DND-41 (cell line): ENCODE measurements around the gene ZNF521.

Source experiments
- ATAC-seq: fragments of 200-7000 bp; cut with Tn5 transposase; 3 replicates; pipeline ENCODE4 v1.9.1; 2021; ENCODE audit warnings: low read depth; ENCODE audit not compliant: insufficient read depth
- DNase-seq: peaks from one replicate; pipeline ENCODE4 v3.0.0-alpha.2; 2020
- H2AFZ ChIP-seq: 2 replicates; pipeline ENCODE4 v1.6.0; 2012; ENCODE audit warnings: low read depth, low read length
- H3K27ac ChIP-seq: 2 replicates; pipeline ENCODE4 v1.5.1; 2012; ENCODE audit warnings: low read length, inconsistent platforms
- H3K27me3 ChIP-seq: fragments of 200-600 bp; sonication (generic); 2 replicates; pipeline ENCODE4 v1.6.0; 2012; ENCODE audit warnings: low read length, mild to moderate bottlenecking, inconsistent platforms; ENCODE audit not compliant: insufficient read depth, poor library complexity
- H3K36me3 ChIP-seq: 2 replicates; pipeline ENCODE4 v1.5.1; 2012; ENCODE audit warnings: low read length, inconsistent platforms; ENCODE audit not compliant: insufficient read depth
- H3K4me1 ChIP-seq: 2 replicates; pipeline ENCODE4 v1.5.1; 2012; ENCODE audit warnings: mild to moderate bottlenecking, low read length; ENCODE audit not compliant: insufficient read depth
- H3K4me2 ChIP-seq: 2 replicates; pipeline ENCODE4 v1.6.0; 2012; ENCODE audit warnings: mild to moderate bottlenecking, moderate library complexity, low read length, inconsistent platforms; ENCODE audit not compliant: insufficient read depth
- H3K4me3 ChIP-seq, 2 experiments: fragments of 200-600 bp in 1 of 2; shearing (Covaris generic) in 1 of 2; 2 replicates each; pipeline ENCODE4 v1.5.1; 2012 to 2016; ENCODE audit warnings: inconsistent platforms in 2 of 2, low read length in 2 of 2, mild to moderate bottlenecking in 2 of 2, low read depth in 1 of 2, moderate library complexity in 1 of 2
- H3K79me2 ChIP-seq: 2 replicates; pipeline ENCODE4 v1.6.0; 2012; ENCODE audit warnings: low read length, inconsistent platforms; ENCODE audit not compliant: insufficient read depth
- H3K9ac ChIP-seq: 2 replicates; pipeline ENCODE4 v1.6.0; 2012; ENCODE audit warnings: low read depth, mild to moderate bottlenecking, inconsistent platforms, low read length, moderate library complexity
- H3K9me3 ChIP-seq: 2 replicates; pipeline ENCODE4 v1.5.1; 2012; ENCODE audit warnings: low read length, moderate library complexity, mild to moderate bottlenecking, inconsistent platforms; ENCODE audit not compliant: insufficient read depth, severe bottlenecking
- H4K20me1 ChIP-seq: 2 replicates; pipeline ENCODE4 v1.6.0; 2012; ENCODE audit warnings: low read length; ENCODE audit not compliant: insufficient read depth
- EZH2 ChIP-seq: IDR thresholded peaks from 3 replicates; pipeline ENCODE4 v1.6.1; 2012; ENCODE audit warnings: borderline replicate concordance, low read depth, mild to moderate bottlenecking, moderate library complexity, low read length, inconsistent platforms; ENCODE audit not compliant: severe bottlenecking
- TF ChIP-seq, protein P1 (sequence below): IDR thresholded peaks from 2 replicates; pipeline ENCODE4 v1.5.1; 2012; ENCODE audit warnings: borderline replicate concordance, low read length, moderate library complexity, mild to moderate bottlenecking; ENCODE audit not compliant: poor library complexity, severe bottlenecking; ENCODE audit errors: extremely low read depth

ZNF521 gene

DNA sequence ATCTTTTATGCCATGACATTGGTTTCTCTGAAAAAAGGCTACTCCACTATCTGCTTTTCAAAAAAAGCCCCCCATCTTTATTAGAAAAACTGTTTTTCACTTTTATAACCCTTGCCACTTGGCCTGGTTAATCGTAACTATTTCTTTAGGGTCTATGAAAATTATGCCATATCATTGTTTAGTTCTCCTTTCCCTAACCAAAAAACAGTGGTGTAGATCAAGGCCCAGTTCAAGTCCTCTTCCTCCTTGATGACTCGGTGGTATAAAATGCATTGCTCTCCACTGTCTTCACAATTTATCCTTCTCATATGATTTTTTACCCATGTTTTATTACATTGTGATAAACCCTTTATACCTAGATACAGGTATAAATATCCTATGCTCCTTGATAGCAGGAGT is 205.5 kb downstream of the ZNF521 start:
- Histone ChIP-seq H3K4me1 (no peaks in the 10 kb centered on the region), H3K9ac (no peak overlapping the region), H3K79me2 (no peaks in the 10 kb centered on the region), H3K4me3 (no peak overlapping the region), H2AFZ (no peak overlapping the region), H3K27ac (no peak overlapping the region), H3K9me3 (no peaks in the 10 kb centered on the region), H3K4me2 (no peak overlapping the region), H3K36me3 (no peaks in the 10 kb centered on the region), H4K20me1 (no peaks in the 10 kb centered on the region), H3K27me3 (no peaks in the 10 kb centered on the region)
- no peak for ATAC-seq
- no peak for DNase-seq
- TF ChIP-seq, protein P1, sequence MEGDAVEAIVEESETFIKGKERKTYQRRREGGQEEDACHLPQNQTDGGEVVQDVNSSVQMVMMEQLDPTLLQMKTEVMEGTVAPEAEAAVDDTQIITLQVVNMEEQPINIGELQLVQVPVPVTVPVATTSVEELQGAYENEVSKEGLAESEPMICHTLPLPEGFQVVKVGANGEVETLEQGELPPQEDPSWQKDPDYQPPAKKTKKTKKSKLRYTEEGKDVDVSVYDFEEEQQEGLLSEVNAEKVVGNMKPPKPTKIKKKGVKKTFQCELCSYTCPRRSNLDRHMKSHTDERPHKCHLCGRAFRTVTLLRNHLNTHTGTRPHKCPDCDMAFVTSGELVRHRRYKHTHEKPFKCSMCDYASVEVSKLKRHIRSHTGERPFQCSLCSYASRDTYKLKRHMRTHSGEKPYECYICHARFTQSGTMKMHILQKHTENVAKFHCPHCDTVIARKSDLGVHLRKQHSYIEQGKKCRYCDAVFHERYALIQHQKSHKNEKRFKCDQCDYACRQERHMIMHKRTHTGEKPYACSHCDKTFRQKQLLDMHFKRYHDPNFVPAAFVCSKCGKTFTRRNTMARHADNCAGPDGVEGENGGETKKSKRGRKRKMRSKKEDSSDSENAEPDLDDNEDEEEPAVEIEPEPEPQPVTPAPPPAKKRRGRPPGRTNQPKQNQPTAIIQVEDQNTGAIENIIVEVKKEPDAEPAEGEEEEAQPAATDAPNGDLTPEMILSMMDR: no peak
- TF ChIP-seq EZH2: no peak

DNA sequence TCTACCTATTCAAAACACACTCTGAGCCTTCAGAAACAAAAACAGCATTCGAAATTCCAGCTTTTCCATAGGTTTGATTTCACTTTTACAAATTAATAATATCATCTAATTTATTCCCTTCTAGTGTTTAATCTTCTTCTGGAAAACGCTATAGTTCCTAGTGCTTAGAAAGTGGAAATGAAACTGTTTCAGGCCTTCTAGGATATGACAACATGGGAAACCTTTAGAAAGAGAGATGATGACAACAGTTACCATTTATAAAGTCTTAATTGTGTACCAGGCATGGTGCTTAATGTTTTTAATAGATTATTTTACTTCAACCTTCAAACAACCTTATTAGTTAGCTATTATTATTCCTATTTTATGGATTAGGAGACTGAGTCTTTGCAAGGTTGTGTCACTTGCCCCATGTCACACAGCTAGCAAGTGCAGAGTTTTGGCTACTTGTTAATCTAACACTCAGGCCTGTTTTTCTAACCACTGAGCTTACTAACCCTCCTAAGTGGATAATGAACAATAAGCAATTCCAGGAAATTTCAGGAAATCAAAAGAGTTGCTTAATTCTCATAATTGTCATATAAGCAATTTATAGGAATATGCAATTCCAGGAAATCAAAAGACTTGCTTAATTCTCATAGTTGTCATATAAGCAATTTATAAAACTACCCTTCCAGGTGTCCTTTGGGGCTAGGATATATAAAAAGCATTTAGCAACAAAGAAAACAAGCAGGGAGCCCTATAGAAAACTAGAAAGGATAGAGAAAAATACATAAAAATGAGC is 206.0 kb downstream of the ZNF521 start:
- Histone ChIP-seq H3K27me3 (no peaks in the 10 kb centered on the region), H3K79me2 (no peaks in the 10 kb centered on the region), H2AFZ (no peak overlapping the region), H3K36me3 (no peaks in the 10 kb centered on the region), H3K27ac (no peak overlapping the region), H4K20me1 (no peaks in the 10 kb centered on the region), H3K4me1 (no peaks in the 10 kb centered on the region), H3K9ac (no peak overlapping the region), H3K9me3 (no peaks in the 10 kb centered on the region), H3K4me3 (no peak overlapping the region), H3K4me2 (no peak overlapping the region)
- TF ChIP-seq EZH2: no peak
- DNase-seq (no peak), ATAC-seq (no peak)

DNA sequence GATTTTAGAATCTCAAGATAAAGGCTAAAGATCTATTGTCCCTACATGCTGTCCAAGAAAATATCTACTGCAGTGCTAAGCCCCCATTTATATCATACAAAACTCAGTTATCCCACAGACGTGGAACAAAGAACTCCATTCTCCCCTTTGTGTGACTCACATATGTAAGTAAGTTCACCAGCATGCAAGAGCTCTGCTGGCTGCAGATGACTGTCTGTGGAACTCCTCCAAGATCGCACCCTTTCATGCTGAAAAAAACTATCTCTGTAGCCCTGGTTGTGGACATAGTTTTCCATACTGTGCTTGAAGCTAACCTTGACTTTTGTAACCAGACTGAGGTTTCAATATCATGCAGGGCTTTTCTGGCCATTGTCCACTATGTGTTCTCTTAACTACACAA is 207.1 kb downstream of the ZNF521 start:
- H3K36me3 ChIP-seq: no peaks in the 10 kb centered on the region
- no peak overlapping the region for H3K27ac ChIP-seq
- DNase-seq (no peak), ATAC-seq (no peak)
- H3K4me3 ChIP-seq: no peak overlapping the region
- H2AFZ ChIP-seq: no peak overlapping the region
- no peaks in the 10 kb centered on the region for H3K9me3 ChIP-seq
- H3K4me1 ChIP-seq: no peaks in the 10 kb centered on the region
- no peak overlapping the region for H3K4me2 ChIP-seq
- no peaks in the 10 kb centered on the region for H3K27me3 ChIP-seq
- no peak overlapping the region for H3K9ac ChIP-seq
- no peaks in the 10 kb centered on the region for H3K79me2 ChIP-seq
- H4K20me1 ChIP-seq: no peaks in the 10 kb centered on the region
- TF ChIP-seq, protein P1: no peak
- no peak for TF ChIP-seq EZH2

DNA sequence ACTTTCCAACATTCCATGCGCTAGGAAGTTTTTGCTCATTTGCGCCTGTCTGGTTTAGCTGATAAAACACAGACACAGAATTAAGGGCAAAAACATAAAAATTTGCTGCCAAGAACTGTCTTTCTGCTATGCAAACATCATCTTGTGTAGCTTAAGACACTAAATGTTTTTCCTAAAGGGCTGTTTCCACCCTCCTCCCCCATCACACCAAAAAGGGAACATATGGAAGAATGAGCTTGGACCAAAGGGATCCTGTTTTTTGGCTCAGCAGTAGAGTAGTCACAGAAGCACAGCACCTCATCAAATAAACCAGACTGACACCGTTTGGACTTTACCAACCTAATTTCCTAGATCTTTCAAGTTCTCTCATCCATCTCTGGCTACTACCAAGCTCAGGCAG is 210.1 kb downstream of the ZNF521 start:
- no peak for ATAC-seq

More for the DNA sequence above, 210.1 kb downstream of the ZNF521 start:
- H3K27ac ChIP-seq: no peak overlapping the region
- no peaks in the 10 kb centered on the region for H3K9me3 ChIP-seq
- H3K4me2 ChIP-seq: no peak overlapping the region
- no peaks in the 10 kb centered on the region for H3K27me3 ChIP-seq
- no peak for DNase-seq
- no peak overlapping the region for H3K4me3 ChIP-seq
- no peak overlapping the region for H3K9ac ChIP-seq
- H3K4me1 ChIP-seq: no peaks in the 10 kb centered on the region
- H3K79me2 ChIP-seq: no peaks in the 10 kb centered on the region
- no peaks in the 10 kb centered on the region for H3K36me3 ChIP-seq
- H2AFZ ChIP-seq: no peak overlapping the region
- no peaks in the 10 kb centered on the region for H4K20me1 ChIP-seq
- TF ChIP-seq EZH2: no peak
- TF ChIP-seq, protein P1: no peak
